Right cardiac atrium (tissue), 5 donors: ENCODE data around the gene VWA8. TPM values are rescaled to one million over a fixed set of nuclear protein-coding genes. Genes with fewer than 3 reads are reported as not detected.
"Not testable (repeated sequence)": the region's sequence is repeated elsewhere in the genome, so short reads cannot be mapped to it uniquely, and the experiment has no call there.

ENCODE experiments used
- ATAC-seq, 2 donors: fragments of 200-7000 bp; cut with Tn5 transposase; one replicate each; pipeline versions ENCODE4 v1.8.0 to v1.9.1; 2020; ENCODE audit warnings: moderate library complexity in 2 of 2, mild to moderate bottlenecking in 1 of 2
- DNase-seq, 3 donors: peaks; one replicate each; pipeline ENCODE4 v3.0.0-alpha.2; 2020
- H3K27ac ChIP-seq: one replicate; pipeline ENCODE4 v1.5.1; 2013; ENCODE audit warnings: mild to moderate bottlenecking, low read length, control low read depth, moderate library complexity
- H3K27me3 ChIP-seq: one replicate; pipeline ENCODE4 v1.6.1; 2013; ENCODE audit not compliant: control insufficient read depth, insufficient read depth
- H3K4me1 ChIP-seq: one replicate; pipeline ENCODE4 v1.6.1; 2013; ENCODE audit warnings: low read length; ENCODE audit not compliant: control insufficient read depth, insufficient read depth
- H3K4me3 ChIP-seq: one replicate; pipeline ENCODE4 v1.5.1; 2013; ENCODE audit warnings: low read length, control low read depth
- H3K9me3 ChIP-seq: one replicate; pipeline ENCODE4 v1.6.1; 2013; ENCODE audit warnings: low read length; ENCODE audit not compliant: control insufficient read depth
- WGBS: extraction: QIAGEN DNeasy Blood & Tissue Kit; methylation state at CpG from one replicate; pipeline ENCODE4 v1.1.7; 2013; 5-methylcytosine and 5-hydroxymethylcytosine counted together
- intact Hi-C, 4 donors: fragments of 100-400 bp; cut with DNase I; formaldehyde crosslinking; loops; one replicate each; pipeline versions ENCODE4 v1.11.0 to v1.14.0; 2022 to 2023
- polyA plus RNA-seq: library from polyadenylated mRNA; stranded (reverse); fragments of 200-250 nt; gene quantifications from one replicate; pipeline ENCODE4 v1.2.3, GENCODE V29; 2013
- total RNA-seq, 4 donors: library from RNA; stranded (reverse); fragmentation: NEBNext Ultra II Directional; extraction: Animal tissue kit (Norgen Biotek cat#: 25700); gene quantifications; one replicate each; pipeline ENCODE4 v1.2.1, GENCODE V29; 2021
- donor health status: healthy with polysubstance abuse.
- donor health status: DM: no; HTN: yes; CAD: no.
- donor health status: DM: no; HTN: no; CAD: no.
- donor health status: DM: no; HTN: yes; CAD: no; lungs with severe emphysema.
- donor health status: DM: yes; HTN: yes; CAD: no.

Gene VWA8
- total and polyA plus RNA-seq, 5 donors: 11.7 to 41.7 (median 34.0) TPM

GRCh38 chr13:41627425-41627824, 333.5 kb downstream of the VWA8 start:
- no peaks in the 10 kb centered on the region for H3K27me3 ChIP-seq
- peaks cover 7% of the 10 kb centered on the region for H3K4me1 ChIP-seq
- intact Hi-C loops: no loop called here
- no peak overlapping the region for H3K4me3 ChIP-seq
- ATAC-seq (no peak), DNase-seq (no peak)
- H3K9me3 ChIP-seq: no peaks in the 10 kb centered on the region
- 96% methylated on average over 5 of the region's 5 CpGs for WGBS
- H3K27ac ChIP-seq: no peak overlapping the region

GRCh38 chr13:41624041-41624440, 336.9 kb downstream of the VWA8 start:
- peaks cover 10% of the 10 kb centered on the region for H3K4me1 ChIP-seq
- H3K4me3 ChIP-seq: no peak overlapping the region
- H3K27ac ChIP-seq: no peak overlapping the region
- no peak for DNase-seq
- no peaks in the 10 kb centered on the region for H3K9me3 ChIP-seq
- no peaks in the 10 kb centered on the region for H3K27me3 ChIP-seq
- no peak for ATAC-seq
- intact Hi-C loops: no loop called here

GRCh38 chr13:41622432-41623429, 338.2 kb downstream of the VWA8 start:
- peak overlapping the region; percentile 82 for H3K27ac ChIP-seq
- intact Hi-C loops: no loop called here
- ATAC-seq (peak; percentile 84 to 87), DNase-seq (no peak)
- no peaks in the 10 kb centered on the region for H3K9me3 ChIP-seq
- WGBS: 52% methylated on average over 6 of the region's 6 CpGs
- H3K27me3 ChIP-seq: no peaks in the 10 kb centered on the region
- no peak overlapping the region for H3K4me3 ChIP-seq
- peaks cover 10% of the 10 kb centered on the region for H3K4me1 ChIP-seq

GRCh38 chr13:41621716-41622431, 339.0 kb downstream of the VWA8 start:
- H3K27ac ChIP-seq: peak overlapping the region; percentile 64
- intact Hi-C loops: no loop called here
- no peaks in the 10 kb centered on the region for H3K9me3 ChIP-seq
- WGBS: 56% methylated on average over 5 of the region's 5 CpGs
- no peaks in the 10 kb centered on the region for H3K27me3 ChIP-seq
- peaks cover 10% of the 10 kb centered on the region for H3K4me1 ChIP-seq
- ATAC-seq: peak; percentile 96 to 97
- no peak for DNase-seq
- H3K4me3 ChIP-seq: no peak overlapping the region

GRCh38 chr13:41617633-41618032, 343.3 kb downstream of the VWA8 start:
- H3K4me1 ChIP-seq: peaks cover 17% of the 10 kb centered on the region
- ATAC-seq: not testable (repeated sequence)
- WGBS: 96% methylated on average over 5 of the region's 5 CpGs

GRCh38 chr13:41616151-41616550, 344.8 kb downstream of the VWA8 start:
- no peak overlapping the region for H3K27ac ChIP-seq
- intact Hi-C loops: no loop called here
- H3K4me3 ChIP-seq: no peak overlapping the region
- DNase-seq (no peak), ATAC-seq (no peak)
- no peaks in the 10 kb centered on the region for H3K27me3 ChIP-seq
- no peaks in the 10 kb centered on the region for H3K9me3 ChIP-seq
- 64% methylated on average over 3 of the region's 3 CpGs for WGBS
- H3K4me1 ChIP-seq: peaks cover 13% of the 10 kb centered on the region

More at GRCh38 chr13:41617633-41618032, 343.3 kb downstream of the VWA8 start:
- H3K27me3 ChIP-seq, intact Hi-C loops, H3K4me3 ChIP-seq, H3K27ac ChIP-seq, DNase-seq, H3K9me3 ChIP-seq: not testable (repeated sequence)

- Histone ChIP-seq H3K9me3 (no peaks in the 10 kb centered on the region), H3K27ac (no peak overlapping the region), H3K4me3 (no peak overlapping the region), H3K27me3 (no peaks in the 10 kb centered on the region), H3K4me1 (peaks cover 15% of the 10 kb centered on the region)
- ATAC-seq (no peak), DNase-seq (no peak)
- intact Hi-C loops: no loop called here
Observed at GRCh38 chr13:41615528-41615855, 345.4 kb downstream of the VWA8 start.

GRCh38 chr13:41614671-41615527, 346.0 kb downstream of the VWA8 start:
- no peak for DNase-seq

GRCh38 chr13:41613984-41614661, 346.8 kb downstream of the VWA8 start:
- ATAC-seq: peak; percentile 89 to 95
- Histone ChIP-seq H3K9me3 (no peaks in the 10 kb centered on the region), H3K27ac (peak overlapping the region; percentile 28), H3K4me1 (peaks cover 15% of the 10 kb centered on the region), H3K4me3 (no peak overlapping the region), H3K27me3 (no peaks in the 10 kb centered on the region)
- DNase-seq: peak; percentile 55 to 75 (median 62)
- intact Hi-C loops: no loop called here
- 18% methylated on average over 12 of the region's 12 CpGs for WGBS

More at GRCh38 chr13:41614671-41615527, 346.0 kb downstream of the VWA8 start:
- no peaks in the 10 kb centered on the region for H3K9me3 ChIP-seq
- H3K4me1 ChIP-seq: peaks cover 15% of the 10 kb centered on the region
- intact Hi-C loops: no loop called here
- ATAC-seq: peak; percentile 29 to 42
- no peaks in the 10 kb centered on the region for H3K27me3 ChIP-seq
- H3K27ac ChIP-seq: peak overlapping the region; percentile 41
- WGBS: 77% methylated on average over 7 of the region's 7 CpGs
- H3K4me3 ChIP-seq: no peak overlapping the region

- Histone ChIP-seq H3K4me3 (no peak overlapping the region), H3K9me3 (no peaks in the 10 kb centered on the region), H3K27me3 (no peaks in the 10 kb centered on the region), H3K27ac (peak overlapping the region; percentile 72), H3K4me1 (peaks cover 15% of the 10 kb centered on the region)
- ATAC-seq (no peak), DNase-seq (no peak)
- WGBS: 92% methylated on average over 1 of the region's 1 CpG
- intact Hi-C loops: no loop called here
Observed at GRCh38 chr13:41613471-41613870, 347.4 kb downstream of the VWA8 start.
